Astrocyte (in vitro differentiated cells and primary cell): ENCODE measurements around the gene BCAR3. TPM values are rescaled to one million over a fixed set of nuclear protein-coding genes. Genes with fewer than 3 reads are reported as not detected.

ENCODE experiments used
- DNase-seq: peaks from one replicate; pipeline ENCODE4 v3.0.0-alpha.2; 2010; ENCODE audit warnings: low read depth
- FAIRE-seq: peaks from 2 replicates; lab custom pipeline; 2011; peaks lifted over from hg19 to GRCh38; lab: Jason Lieb, UNC
- H2AFZ ChIP-seq: 2 replicates; pipeline ENCODE4 v1.6.0; 2012; ENCODE audit warnings: low read depth, low read length, inconsistent platforms
- H3K27ac ChIP-seq: 2 replicates; pipeline ENCODE4 v1.5.1; 2011; ENCODE audit warnings: low read depth, low read length, inconsistent platforms
- H3K27me3 ChIP-seq: 2 replicates; pipeline ENCODE4 v1.6.0; 2011; ENCODE audit warnings: low read length, inconsistent platforms; ENCODE audit not compliant: insufficient read depth
- H3K36me3 ChIP-seq: 2 replicates; pipeline ENCODE4 v1.5.1; 2011; ENCODE audit warnings: low read length, inconsistent platforms; ENCODE audit not compliant: insufficient read depth
- H3K4me1 ChIP-seq: 2 replicates; pipeline ENCODE4 v1.5.1; 2011; ENCODE audit warnings: low read length, inconsistent platforms; ENCODE audit not compliant: insufficient read depth
- H3K4me2 ChIP-seq: 2 replicates; pipeline ENCODE4 v1.6.0; 2012; ENCODE audit warnings: low read length, inconsistent platforms
- H3K4me3 ChIP-seq: 2 replicates; pipeline ENCODE4 v1.5.1; 2011; ENCODE audit warnings: low read depth, mild to moderate bottlenecking, low read length, inconsistent platforms; ENCODE audit not compliant: insufficient read depth
- H3K79me2 ChIP-seq: 2 replicates; pipeline ENCODE4 v1.6.0; 2012; ENCODE audit warnings: mild to moderate bottlenecking, low read length, inconsistent platforms; ENCODE audit not compliant: insufficient read depth
- H3K9ac ChIP-seq: 2 replicates; pipeline ENCODE4 v1.6.0; 2012; ENCODE audit warnings: mild to moderate bottlenecking, low read length, inconsistent platforms
- H3K9me3 ChIP-seq: 2 replicates; pipeline ENCODE4 v1.5.1; 2012; ENCODE audit warnings: low read depth, mild to moderate bottlenecking, low read length, inconsistent platforms; ENCODE audit not compliant: insufficient read depth
- H4K20me1 ChIP-seq: 2 replicates; pipeline ENCODE4 v1.6.0; 2012; ENCODE audit warnings: low read length, inconsistent platforms; ENCODE audit not compliant: insufficient read depth
- H3K27ac Mint-ChIP-seq: one replicate; pipeline ENCODE4 v1.8.0; 2021; ENCODE audit warnings: mild to moderate bottlenecking, mixed read lengths; ENCODE audit not compliant: unreplicated experiment
- H3K27me3 Mint-ChIP-seq: one replicate; pipeline ENCODE4 v1.8.0; 2021; ENCODE audit warnings: low read depth, mixed read lengths; ENCODE audit not compliant: unreplicated experiment
- H3K36me3 Mint-ChIP-seq: one replicate; pipeline ENCODE4 v1.8.0; 2021; ENCODE audit warnings: low read depth, mixed read lengths; ENCODE audit not compliant: unreplicated experiment
- H3K4me1 Mint-ChIP-seq: one replicate; pipeline ENCODE4 v1.8.0; 2021; ENCODE audit warnings: low read depth, mixed read lengths; ENCODE audit not compliant: unreplicated experiment
- H3K4me3 Mint-ChIP-seq: one replicate; pipeline ENCODE4 v1.8.0; 2021; ENCODE audit warnings: mild to moderate bottlenecking, moderate library complexity, mixed read lengths; ENCODE audit not compliant: unreplicated experiment
- H3K9me3 Mint-ChIP-seq: one replicate; pipeline ENCODE4 v1.8.0; 2021; ENCODE audit warnings: mild to moderate bottlenecking, mixed read lengths; ENCODE audit not compliant: unreplicated experiment
- EZH2 ChIP-seq: IDR thresholded peaks from 2 replicates; pipeline ENCODE4 v1.6.1; 2012; ENCODE audit warnings: mild to moderate bottlenecking, low read length, inconsistent platforms; ENCODE audit not compliant: insufficient read depth
- total RNA-seq: library from RNA; stranded (reverse); gene quantifications from 2 replicates; pipeline ENCODE4 v1.2.1, GENCODE V29; 2021
- TF ChIP-seq, protein P1 (sequence below): IDR thresholded peaks from 2 replicates; pipeline ENCODE4 v1.5.1; 2011; ENCODE audit warnings: low read depth, mild to moderate bottlenecking, inconsistent platforms, low read length, moderate library complexity; ENCODE audit not compliant: insufficient read depth

BCAR3 gene
- total RNA-seq, 1 donor from 2014 or later, result 30.0 TPM

GRCh38 chr1:93552741-93553455, 128.7 kb downstream of the BCAR3 start:
- H3K36me3 Mint-ChIP-seq, result peaks cover 4% of the 10 kb centered on the region
- no peaks in the 10 kb centered on the region for H3K9me3 ChIP-seq
- peaks cover 38% of the 10 kb centered on the region for H3K4me1 Mint-ChIP-seq
- no peak overlapping the region for H2AFZ ChIP-seq
- peaks cover 13% of the 10 kb centered on the region for H4K20me1 ChIP-seq
- H3K79me2 ChIP-seq, result no peaks in the 10 kb centered on the region
- peaks cover 13% of the 10 kb centered on the region for H3K36me3 ChIP-seq
- peaks cover 18% of the 10 kb centered on the region for H3K4me1 ChIP-seq
- no peaks in the 10 kb centered on the region for H3K27me3 Mint-ChIP-seq
- DNase-seq (peak; percentile 82), FAIRE-seq (peak; percentile 71)
- H3K4me3 Mint-ChIP-seq, result peak overlapping the region; percentile 56
- peak overlapping the region; percentile 58 for H3K27ac ChIP-seq
- TF ChIP-seq, protein P1, sequence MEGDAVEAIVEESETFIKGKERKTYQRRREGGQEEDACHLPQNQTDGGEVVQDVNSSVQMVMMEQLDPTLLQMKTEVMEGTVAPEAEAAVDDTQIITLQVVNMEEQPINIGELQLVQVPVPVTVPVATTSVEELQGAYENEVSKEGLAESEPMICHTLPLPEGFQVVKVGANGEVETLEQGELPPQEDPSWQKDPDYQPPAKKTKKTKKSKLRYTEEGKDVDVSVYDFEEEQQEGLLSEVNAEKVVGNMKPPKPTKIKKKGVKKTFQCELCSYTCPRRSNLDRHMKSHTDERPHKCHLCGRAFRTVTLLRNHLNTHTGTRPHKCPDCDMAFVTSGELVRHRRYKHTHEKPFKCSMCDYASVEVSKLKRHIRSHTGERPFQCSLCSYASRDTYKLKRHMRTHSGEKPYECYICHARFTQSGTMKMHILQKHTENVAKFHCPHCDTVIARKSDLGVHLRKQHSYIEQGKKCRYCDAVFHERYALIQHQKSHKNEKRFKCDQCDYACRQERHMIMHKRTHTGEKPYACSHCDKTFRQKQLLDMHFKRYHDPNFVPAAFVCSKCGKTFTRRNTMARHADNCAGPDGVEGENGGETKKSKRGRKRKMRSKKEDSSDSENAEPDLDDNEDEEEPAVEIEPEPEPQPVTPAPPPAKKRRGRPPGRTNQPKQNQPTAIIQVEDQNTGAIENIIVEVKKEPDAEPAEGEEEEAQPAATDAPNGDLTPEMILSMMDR, result no peak
- no peak for TF ChIP-seq EZH2
- peak overlapping the region; percentile 72 for H3K4me2 ChIP-seq
- H3K27ac Mint-ChIP-seq, result no peak overlapping the region
- H3K9me3 Mint-ChIP-seq, result no peaks in the 10 kb centered on the region
- no peaks in the 10 kb centered on the region for H3K27me3 ChIP-seq
- no peak overlapping the region for H3K4me3 ChIP-seq
- no peak overlapping the region for H3K9ac ChIP-seq

DNA sequence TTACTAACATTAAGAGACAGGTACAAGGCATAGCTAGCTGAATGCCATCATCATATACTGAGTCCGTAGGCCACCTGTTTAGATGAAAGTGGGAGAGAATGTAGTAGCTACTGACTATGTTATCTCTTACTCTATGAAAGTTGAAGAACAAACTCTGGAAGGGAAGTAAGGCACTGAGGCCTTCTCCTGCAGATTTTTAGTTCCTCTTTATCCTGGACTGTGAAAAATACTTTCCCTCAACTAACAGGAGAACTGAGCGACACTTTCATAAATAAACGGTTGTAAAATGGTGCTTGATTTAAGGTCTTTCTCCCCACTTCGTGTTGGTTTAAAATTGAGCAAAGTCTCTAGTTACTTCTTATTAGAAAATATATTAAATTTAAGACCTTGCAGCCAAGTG, 131.8 kb downstream of the BCAR3 start:
- Mint-ChIP-seq H3K27me3 (no peaks in the 10 kb centered on the region), H3K4me1 (peaks cover 37% of the 10 kb centered on the region), H3K9me3 (no peaks in the 10 kb centered on the region), H3K27ac (no peak overlapping the region), H3K36me3 (peaks cover 4% of the 10 kb centered on the region), H3K4me3 (no peak overlapping the region)
- no peak overlapping the region for H3K4me3 ChIP-seq
- H4K20me1 ChIP-seq, result peaks cover 10% of the 10 kb centered on the region
- H3K4me2 ChIP-seq, result no peak overlapping the region
- H3K27me3 ChIP-seq, result no peaks in the 10 kb centered on the region
- no peak overlapping the region for H3K27ac ChIP-seq
- H3K79me2 ChIP-seq, result no peaks in the 10 kb centered on the region
- FAIRE-seq, result no peak
- peaks cover 18% of the 10 kb centered on the region for H3K4me1 ChIP-seq
- H2AFZ ChIP-seq, result no peak overlapping the region
- no peaks in the 10 kb centered on the region for H3K9me3 ChIP-seq
- no peak for DNase-seq
- peaks cover 13% of the 10 kb centered on the region for H3K36me3 ChIP-seq
- TF ChIP-seq EZH2, result no peak
- TF ChIP-seq, protein P1, result no peak
- no peak overlapping the region for H3K9ac ChIP-seq

- Histone ChIP-seq H3K27ac (no peak overlapping the region), H4K20me1 (peaks cover 10% of the 10 kb centered on the region), H3K79me2 (no peaks in the 10 kb centered on the region), H3K4me3 (no peak overlapping the region), H3K4me1 (peaks cover 16% of the 10 kb centered on the region), H3K4me2 (no peak overlapping the region), H3K9ac (no peak overlapping the region), H3K9me3 (no peaks in the 10 kb centered on the region), H2AFZ (no peak overlapping the region), H3K27me3 (no peaks in the 10 kb centered on the region), H3K36me3 (peaks cover 13% of the 10 kb centered on the region)
- no peak for DNase-seq
- Mint-ChIP-seq H3K9me3 (no peaks in the 10 kb centered on the region), H3K4me3 (no peak overlapping the region), H3K27me3 (no peaks in the 10 kb centered on the region), H3K27ac (no peak overlapping the region), H3K4me1 (peaks cover 31% of the 10 kb centered on the region), H3K36me3 (peaks cover 4% of the 10 kb centered on the region)
- TF ChIP-seq, protein P1, result no peak
- no peak for TF ChIP-seq EZH2
- no peak for FAIRE-seq
Measured at GRCh38 chr1:93549131-93549530, 132.5 kb downstream of the BCAR3 start.
